ENCODE measurements around the gene ABCC11. TPM values are rescaled to one million over a fixed set of nuclear protein-coding genes. Genes with fewer than 3 reads are reported as not detected.
A peak's percentile ranks its signal among the peaks of the same experiment; 100 is the strongest.

The ABCC11 gene
- total RNA-seq, 2 donors from 2014 or later: not detected

- peaks cover 0 to 20% of the 10 kb centered on the region in 2 donors for H3K4me1 ChIP-seq
- TF ChIP-seq CTCF (IDR thresholded peaks at IDR 0.05): no peak
- no peaks in the 10 kb centered on the region for H3K27me3 ChIP-seq
- H3K9me3 ChIP-seq: no peaks in the 10 kb centered on the region
- no peak overlapping the region for H3K4me3 ChIP-seq
- H3K36me3 ChIP-seq: no peaks in the 10 kb centered on the region
- no peak for DNase-seq (ENCODE audit: low spot score)
- no peak overlapping the region for H3K27ac ChIP-seq
Observed at GRCh38 chr16:48123104-48123788, 124.1 kb downstream of the ABCC11 start.

- Histone ChIP-seq H3K9me3 (no peaks in the 10 kb centered on the region), H3K27me3 (no peaks in the 10 kb centered on the region), H3K4me1 (peaks cover 0 to 7% of the 10 kb centered on the region in 2 donors), H3K27ac (no peak overlapping the region), H3K36me3 (no peaks in the 10 kb centered on the region), H3K4me3 (no peak overlapping the region)
- no peak for TF ChIP-seq CTCF (IDR thresholded peaks at IDR 0.05)
- no peak for DNase-seq (ENCODE audit: low spot score)
Observed at GRCh38 chr16:48121276-48121675, 126.1 kb downstream of the ABCC11 start.

GRCh38 chr16:48118841-48119240 lies 128.5 kb downstream of the ABCC11 start:
- DNase-seq (ENCODE audit: low spot score): no peak
- no peaks in the 10 kb centered on the region for H3K36me3 ChIP-seq
- TF ChIP-seq CTCF (IDR thresholded peaks at IDR 0.05): no peak
- no peak overlapping the region for H3K4me3 ChIP-seq
- no peaks in the 10 kb centered on the region for H3K27me3 ChIP-seq
- no peaks in the 10 kb centered on the region for H3K9me3 ChIP-seq
- H3K4me1 ChIP-seq: no peaks in the 10 kb centered on the region
- H3K27ac ChIP-seq: no peak overlapping the region

GRCh38 chr16:48117217-48118105 lies 129.9 kb downstream of the ABCC11 start:
- TF ChIP-seq CTCF (IDR thresholded peaks at IDR 0.05): peak; percentile 36 to 63

More at GRCh38 chr16:48117217-48118105, 129.9 kb downstream of the ABCC11 start:
- Histone ChIP-seq H3K27ac (no peak overlapping the region), H3K36me3 (no peaks in the 10 kb centered on the region), H3K27me3 (no peaks in the 10 kb centered on the region), H3K4me3 (no peak overlapping the region), H3K9me3 (no peaks in the 10 kb centered on the region), H3K4me1 (no peaks in the 10 kb centered on the region)
- no peak for DNase-seq (ENCODE audit: low spot score)

Other genes with a start within 250 kb of the ABCC11 start
- gene ABCC12, start 91.5 kb downstream of the ABCC11 start, total RNA-seq: not detected
- 10 to 100 TPM; 37.2 to 48.9 TPM for gene LONP2, start 3.2 kb downstream of the ABCC11 start, total RNA-seq
- gene SIAH1, start 137.9 kb upstream of the ABCC11 start, total RNA-seq: 10 to 100 TPM; 12.3 to 18.0 TPM